ENCODE measurements around the gene RAB11A. TPM values are rescaled to one million over a fixed set of nuclear protein-coding genes. Genes with fewer than 3 reads are reported as not detected.

The RAB11A gene
- polyA plus RNA-seq, 10 donors: 142 to 179 (median 169) TPM

DNA sequence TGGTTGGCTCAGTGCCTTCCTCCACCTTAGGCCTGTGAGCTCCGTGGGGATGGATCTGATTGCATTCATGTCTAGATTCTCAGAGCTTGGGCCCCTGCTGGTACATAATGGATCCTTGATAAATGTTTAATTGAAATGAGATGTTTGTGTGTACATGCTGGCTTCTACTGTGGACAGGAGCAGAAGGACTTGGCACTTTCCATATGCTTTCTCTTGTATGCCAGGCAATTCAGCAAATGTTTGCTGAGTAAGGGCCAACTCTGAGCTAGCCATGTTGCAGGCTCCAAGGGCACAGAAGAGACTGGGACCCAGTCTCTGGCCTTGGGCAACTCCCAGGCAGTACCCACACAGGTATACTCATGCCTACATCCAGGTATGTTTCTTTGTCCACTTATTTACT lies 67.0 kb downstream of the RAB11A start:
- DNase-seq: no peak

DNA sequence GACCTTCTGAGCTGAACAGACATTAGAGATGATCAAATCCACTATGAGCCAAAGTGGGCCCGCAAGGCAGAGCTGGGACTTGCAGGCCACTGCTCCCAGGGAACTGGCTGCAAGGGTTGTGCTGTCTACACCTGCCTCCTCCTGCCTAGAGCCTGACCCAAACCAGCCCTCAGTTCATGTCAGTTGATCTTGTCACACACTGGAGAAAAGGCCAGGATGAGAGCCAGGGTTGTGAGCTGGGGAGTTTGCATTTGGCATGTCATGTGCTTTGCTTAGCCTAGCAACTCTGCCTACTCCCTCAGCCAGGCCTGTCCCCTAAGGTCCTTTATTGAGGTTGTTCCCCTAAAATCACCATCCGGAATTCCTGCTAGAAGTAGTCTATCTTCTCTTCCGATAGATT lies 67.8 kb downstream of the RAB11A start:
- DNase-seq: no peak

DNA sequence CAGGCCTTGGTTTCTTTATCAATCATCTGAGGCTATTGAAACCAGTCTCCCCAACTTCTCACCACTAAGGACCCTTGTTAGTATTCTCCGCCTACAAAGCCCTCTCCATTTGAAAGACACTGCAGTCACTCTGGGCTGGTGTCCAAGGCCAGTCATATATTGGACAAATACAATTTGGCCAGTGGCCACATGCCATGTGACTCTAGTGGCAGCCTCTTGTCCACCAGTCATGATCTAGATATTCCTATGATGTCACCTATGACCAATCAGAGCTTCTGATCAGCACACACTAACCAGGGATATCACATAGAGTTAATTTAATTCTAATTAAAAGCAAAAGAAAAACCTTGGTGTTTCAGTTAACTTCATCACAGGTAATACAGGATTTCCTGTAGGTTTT lies 68.2 kb downstream of the RAB11A start:
- no peak for DNase-seq

DNA sequence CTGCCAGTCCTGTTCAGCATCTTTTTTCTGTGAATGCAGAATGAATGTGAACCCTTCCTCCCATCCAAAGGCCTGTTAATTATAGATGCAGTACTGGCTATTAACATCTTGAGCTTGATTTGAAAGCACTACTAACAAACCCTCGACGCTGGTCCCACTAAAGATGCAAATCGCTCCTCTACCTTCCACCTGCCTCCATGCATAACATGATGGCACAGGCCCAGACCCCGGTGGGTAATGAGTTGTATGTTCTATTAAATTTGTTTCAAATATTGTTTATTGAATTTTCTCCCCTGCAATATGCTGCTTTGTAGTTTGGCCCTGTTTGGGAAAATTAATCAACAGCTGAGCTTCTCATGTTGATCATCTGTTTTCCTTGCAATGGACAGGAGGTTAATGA lies 69.3 kb downstream of the RAB11A start:
- no peak for DNase-seq

DNA sequence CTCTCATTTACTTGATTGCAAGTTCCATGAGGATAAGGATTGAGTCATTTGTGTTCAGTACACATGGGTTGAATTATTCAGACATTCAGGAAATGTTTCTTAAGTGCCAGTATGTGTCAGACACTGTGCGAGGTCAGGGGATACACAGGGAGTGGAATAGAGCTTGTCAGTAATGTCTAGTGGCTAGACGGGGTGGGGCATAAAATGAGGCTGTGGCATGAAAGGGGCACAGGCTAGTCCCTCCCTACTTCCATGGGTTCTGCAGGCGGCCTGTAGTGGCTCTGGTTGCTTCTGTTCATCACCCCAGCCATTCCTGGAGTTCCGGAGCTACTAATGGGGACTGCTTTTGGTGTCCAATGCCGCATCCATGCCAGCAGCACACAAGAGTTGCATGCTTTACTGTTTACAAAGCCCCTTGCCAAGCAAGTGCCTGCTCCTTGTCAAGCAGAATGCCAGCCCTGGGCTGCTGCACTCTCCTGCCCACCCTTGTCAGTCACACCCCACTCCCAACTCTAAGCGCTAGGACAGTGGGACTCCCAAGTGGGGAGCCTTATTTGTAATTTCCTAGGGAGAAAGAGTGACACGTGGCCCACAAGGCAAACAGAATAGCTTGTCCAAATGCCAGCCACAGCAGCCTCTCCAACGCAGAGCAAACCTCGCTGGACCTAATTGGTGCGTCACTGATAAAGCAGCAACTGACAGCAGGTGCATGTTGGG lies 70.8 kb downstream of the RAB11A start:
- peak in 1 of 3 donors; percentile 73 for DNase-seq

DNA sequence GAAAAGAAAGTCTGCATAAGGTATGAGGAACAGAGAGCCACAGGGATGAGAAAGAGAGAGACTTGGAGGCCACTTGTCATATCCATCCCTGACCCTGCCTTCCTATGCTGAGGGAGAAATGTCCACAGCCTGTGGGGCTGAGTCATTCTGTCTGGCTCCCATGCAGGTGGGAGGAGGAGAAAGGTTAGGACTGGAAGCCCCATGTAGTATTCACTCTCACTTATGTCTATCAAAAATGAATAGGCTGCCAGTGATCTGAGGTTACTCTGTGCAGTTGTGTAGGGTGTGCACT lies 71.3 kb downstream of the RAB11A start:
- DNase-seq: no peak

Other genes with a start within 250 kb of the RAB11A start
- 10 to 100 TPM in 2 of 10 donors, 1 to 10 TPM in 8; 6.8 to 10.8 (median 8.0) TPM for gene SLC24A1, start 247.6 kb upstream of the RAB11A start, polyA plus RNA-seq (ENCODE audit: insufficient read length in 10 of 10)
- 10 to 100 TPM in 9 of 10 donors, 1 to 10 TPM in 1; 9.3 to 16.9 (median 14.0) TPM for gene DENND4A, start 77.2 kb upstream of the RAB11A start, polyA plus RNA-seq (ENCODE audit: insufficient read length in 10 of 10)